Mesodermal cell (in vitro differentiated cells): Measurements from ENCODE around the gene YEATS2.

ENCODE experiments used
- H3K27ac ChIP-seq: 2 replicates; pipeline ENCODE4 v1.7.0; 2013; ENCODE audit warnings: mild to moderate bottlenecking, low read depth, low read length, moderate library complexity; ENCODE audit not compliant: severe bottlenecking
- H3K36me3 ChIP-seq: 2 replicates; pipeline ENCODE4 v1.7.1; 2013; ENCODE audit warnings: mild to moderate bottlenecking, low read length, moderate library complexity; ENCODE audit not compliant: control insufficient read depth, insufficient read depth
- H3K4me1 ChIP-seq: one replicate; pipeline ENCODE4 v1.7.1; 2013; ENCODE audit warnings: mild to moderate bottlenecking, low read length; ENCODE audit not compliant: insufficient read depth, control insufficient read depth, poor library complexity, severe bottlenecking
- H3K4me3 ChIP-seq: 2 replicates; pipeline ENCODE4 v1.7.0; 2013; ENCODE audit warnings: low read length, control low read depth, mild to moderate bottlenecking; ENCODE audit not compliant: insufficient read depth, poor library complexity, severe bottlenecking; ENCODE audit errors: extremely low read depth
- H3K9me3 ChIP-seq: 2 replicates; pipeline ENCODE4 v1.7.1; 2013; ENCODE audit warnings: mild to moderate bottlenecking, low read length, moderate library complexity; ENCODE audit not compliant: control insufficient read depth
- WGBS, 2 experiments: methylation state at CpG; one replicate each; pipeline ENCODE4 v1.1.5; 2013; ENCODE audit warnings: missing lambda C conversion rate in 2 of 2; ENCODE audit not compliant: insufficient coverage in 2 of 2; 5-methylcytosine and 5-hydroxymethylcytosine counted together

The YEATS2 gene

GRCh38 chr3:183743231-183743630 is 45.6 kb downstream of the YEATS2 start:
- no peak overlapping the region for H3K4me3 ChIP-seq
- peaks cover 58% of the 10 kb centered on the region for H3K36me3 ChIP-seq
- H3K9me3 ChIP-seq: peaks cover 4% of the 10 kb centered on the region
- 100% methylated on average over 1 to 2 of the region's 7 CpGs for WGBS, 2 experiments
- H3K27ac ChIP-seq: no peak overlapping the region
- peaks cover 13% of the 10 kb centered on the region for H3K4me1 ChIP-seq

GRCh38 chr3:183745300-183746098 is 47.9 kb downstream of the YEATS2 start:
- Histone ChIP-seq H3K9me3 (peaks cover under 1% of the 10 kb centered on the region), H3K4me3 (no peak overlapping the region), H3K36me3 (peaks cover 74% of the 10 kb centered on the region), H3K4me1 (peaks cover 13% of the 10 kb centered on the region), H3K27ac (peak overlapping the region; percentile 80)
- 85 to 91% methylated on average over 13 of the region's 16 CpGs for WGBS, 2 experiments

- no peak overlapping the region for H3K4me3 ChIP-seq
- H3K4me1 ChIP-seq: no peaks in the 10 kb centered on the region
- H3K27ac ChIP-seq: peak overlapping the region; percentile 10
- peaks cover 89% of the 10 kb centered on the region for H3K36me3 ChIP-seq
- WGBS, 2 experiments: 94 to 97% methylated on average over 5 of the region's 5 CpGs
- no peaks in the 10 kb centered on the region for H3K9me3 ChIP-seq
Measured at GRCh38 chr3:183754052-183754451, 56.5 kb downstream of the YEATS2 start.

- whole genome bisulfite sequencing, 2 experiments: 91 to 96% methylated on average over 5 of the region's 6 CpGs
- Histone ChIP-seq H3K27ac (no peak overlapping the region), H3K36me3 (peaks cover 72% of the 10 kb centered on the region), H3K4me3 (no peak overlapping the region), H3K9me3 (no peaks in the 10 kb centered on the region), H3K4me1 (peaks cover 7% of the 10 kb centered on the region)
Measured at GRCh38 chr3:183762304-183762703, 64.7 kb downstream of the YEATS2 start.

GRCh38 chr3:183764847-183765731 is 67.5 kb downstream of the YEATS2 start:
- Histone ChIP-seq H3K36me3 (peaks cover 69% of the 10 kb centered on the region), H3K4me3 (no peak overlapping the region), H3K9me3 (no peaks in the 10 kb centered on the region), H3K4me1 (peaks cover 7% of the 10 kb centered on the region), H3K27ac (peak overlapping the region; percentile 94)
- WGBS, 2 experiments: 74 to 86% methylated on average over 2 to 6 of the region's 7 CpGs

- Histone ChIP-seq H3K4me3 (no peak overlapping the region), H3K4me1 (peaks cover 7% of the 10 kb centered on the region), H3K27ac (no peak overlapping the region), H3K9me3 (no peaks in the 10 kb centered on the region), H3K36me3 (peaks cover 70% of the 10 kb centered on the region)
Measured at GRCh38 chr3:183766107-183766506, 68.5 kb downstream of the YEATS2 start.

- Histone ChIP-seq H3K4me3 (no peak overlapping the region), H3K9me3 (no peaks in the 10 kb centered on the region), H3K36me3 (peaks cover 69% of the 10 kb centered on the region), H3K4me1 (peaks cover 7% of the 10 kb centered on the region), H3K27ac (no peak overlapping the region)
- WGBS, 2 experiments: 68 to 81% methylated on average over 8 to 9 of the region's 9 CpGs
Measured at GRCh38 chr3:183766745-183767606, 69.4 kb downstream of the YEATS2 start.

GRCh38 chr3:183768114-183768513 is 70.5 kb downstream of the YEATS2 start:
- WGBS, 2 experiments: 92 to 100% methylated on average over 2 to 5 of the region's 8 CpGs

GRCh38 chr3:183769453-183769852 is 71.9 kb downstream of the YEATS2 start:
- Histone ChIP-seq H3K9me3 (no peaks in the 10 kb centered on the region), H3K36me3 (peaks cover 73% of the 10 kb centered on the region), H3K4me3 (no peak overlapping the region), H3K27ac (no peak overlapping the region), H3K4me1 (peaks cover 7% of the 10 kb centered on the region)
- 94 to 100% methylated on average over 3 to 6 of the region's 9 CpGs for WGBS, 2 experiments

More at GRCh38 chr3:183768114-183768513, 70.5 kb downstream of the YEATS2 start:
- Histone ChIP-seq H3K36me3 (peaks cover 69% of the 10 kb centered on the region), H3K27ac (no peak overlapping the region), H3K9me3 (no peaks in the 10 kb centered on the region), H3K4me3 (no peak overlapping the region), H3K4me1 (peaks cover 7% of the 10 kb centered on the region)

GRCh38 chr3:183774631-183775030 is 77.0 kb downstream of the YEATS2 start:
- Histone ChIP-seq H3K9me3 (no peaks in the 10 kb centered on the region), H3K4me3 (no peak overlapping the region), H3K4me1 (no peaks in the 10 kb centered on the region), H3K27ac (no peak overlapping the region), H3K36me3 (peaks cover 94% of the 10 kb centered on the region)
- 88 to 100% methylated on average over 3 of the region's 3 CpGs for WGBS, 2 experiments
